ENCODE results near the gene FHOD3.

GRCh38 chr18:36335476-36336279 is 38.2 kb downstream of the FHOD3 start:
- TF ChIP-seq POLR2A (IDR thresholded peaks at IDR 0.05; ENCODE audit: low read length) (no peak), GATA1 (IDR thresholded peaks at IDR 0.05; ENCODE audit: low read depth, low read length) (no peak)
